Measurements from ENCODE around the gene CHAF1A.

CHAF1A gene

GRCh38 chr19:4449639-4450028 is 47.2 kb downstream of the CHAF1A start:
- Histone ChIP-seq H3K27ac (ENCODE audit: low read depth, low read length) (no peak overlapping the region), H3F3A (ENCODE audit: insufficient read depth) (peaks cover 6% of the 10 kb centered on the region; the same call in 1 of the 2 replicates), H3K9ac (ENCODE audit: low read length) (no peak overlapping the region), H3K9me2 (replicated peaks; ENCODE audit: insufficient read depth, low read length) (no peaks in the 10 kb centered on the region), H3K27me3 (ENCODE audit: low read length) (no peaks in the 10 kb centered on the region), H3K4me3 (ENCODE audit: insufficient read depth, low read length, poor library complexity, severe bottlenecking) (no peak overlapping the region), H3K36me3 (ENCODE audit: low read length) (no peaks in the 10 kb centered on the region), H3K4me2 (ENCODE audit: low read depth, low read length, poor library complexity, severe bottlenecking) (no peak overlapping the region), H4K20me1 (ENCODE audit: low read depth, low read length) (no peaks in the 10 kb centered on the region), H3K79me2 (ENCODE audit: insufficient read depth, low read length) (no peaks in the 10 kb centered on the region), H3K9me3 (ENCODE audit: insufficient read depth, low read length) (no peaks in the 10 kb centered on the region), H2AFZ (ENCODE audit: low read depth, low read length, severe bottlenecking) (no peak overlapping the region)
- TF ChIP-seq, protein P1, sequence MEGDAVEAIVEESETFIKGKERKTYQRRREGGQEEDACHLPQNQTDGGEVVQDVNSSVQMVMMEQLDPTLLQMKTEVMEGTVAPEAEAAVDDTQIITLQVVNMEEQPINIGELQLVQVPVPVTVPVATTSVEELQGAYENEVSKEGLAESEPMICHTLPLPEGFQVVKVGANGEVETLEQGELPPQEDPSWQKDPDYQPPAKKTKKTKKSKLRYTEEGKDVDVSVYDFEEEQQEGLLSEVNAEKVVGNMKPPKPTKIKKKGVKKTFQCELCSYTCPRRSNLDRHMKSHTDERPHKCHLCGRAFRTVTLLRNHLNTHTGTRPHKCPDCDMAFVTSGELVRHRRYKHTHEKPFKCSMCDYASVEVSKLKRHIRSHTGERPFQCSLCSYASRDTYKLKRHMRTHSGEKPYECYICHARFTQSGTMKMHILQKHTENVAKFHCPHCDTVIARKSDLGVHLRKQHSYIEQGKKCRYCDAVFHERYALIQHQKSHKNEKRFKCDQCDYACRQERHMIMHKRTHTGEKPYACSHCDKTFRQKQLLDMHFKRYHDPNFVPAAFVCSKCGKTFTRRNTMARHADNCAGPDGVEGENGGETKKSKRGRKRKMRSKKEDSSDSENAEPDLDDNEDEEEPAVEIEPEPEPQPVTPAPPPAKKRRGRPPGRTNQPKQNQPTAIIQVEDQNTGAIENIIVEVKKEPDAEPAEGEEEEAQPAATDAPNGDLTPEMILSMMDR (IDR thresholded peaks at IDR 0.05; ENCODE audit: insufficient read depth, low read length, poor library complexity, severe bottlenecking) = no peak
- TF ChIP-seq EZH2phosphoT487 (conservative IDR thresholded peaks at IDR 0.05; ENCODE audit: low read length) = no peak

GRCh38 chr19:4452230-4452990 is 50.0 kb downstream of the CHAF1A start:
- Histone ChIP-seq H3F3A (ENCODE audit: insufficient read depth) (peaks cover 6% of the 10 kb centered on the region; the same call in 1 of the 2 replicates), H3K79me2 (ENCODE audit: insufficient read depth, low read length) (0 out of 2 replicates have a peak, but pooled peaks cover 7% of the 10 kb centered on the region), H3K4me3 (ENCODE audit: insufficient read depth, low read length, poor library complexity, severe bottlenecking) (no peak overlapping the region), H3K27ac (ENCODE audit: low read depth, low read length) (no peak overlapping the region), H3K9me2 (replicated peaks; ENCODE audit: insufficient read depth, low read length) (no peaks in the 10 kb centered on the region), H3K27me3 (ENCODE audit: low read length) (no peaks in the 10 kb centered on the region), H3K9me3 (ENCODE audit: insufficient read depth, low read length) (no peaks in the 10 kb centered on the region), H4K20me1 (ENCODE audit: low read depth, low read length) (no peaks in the 10 kb centered on the region), H3K36me3 (ENCODE audit: low read length) (no peaks in the 10 kb centered on the region), H3K9ac (ENCODE audit: low read length) (no peak overlapping the region), H2AFZ (ENCODE audit: low read depth, low read length, severe bottlenecking) (no peak overlapping the region), H3K4me2 (ENCODE audit: low read depth, low read length, poor library complexity, severe bottlenecking) (no peak overlapping the region)
- TF ChIP-seq, protein P1 (IDR thresholded peaks at IDR 0.05; ENCODE audit: insufficient read depth, low read length, poor library complexity, severe bottlenecking) = no peak
- no peak for TF ChIP-seq EZH2phosphoT487 (conservative IDR thresholded peaks at IDR 0.05; ENCODE audit: low read length)

DNA sequence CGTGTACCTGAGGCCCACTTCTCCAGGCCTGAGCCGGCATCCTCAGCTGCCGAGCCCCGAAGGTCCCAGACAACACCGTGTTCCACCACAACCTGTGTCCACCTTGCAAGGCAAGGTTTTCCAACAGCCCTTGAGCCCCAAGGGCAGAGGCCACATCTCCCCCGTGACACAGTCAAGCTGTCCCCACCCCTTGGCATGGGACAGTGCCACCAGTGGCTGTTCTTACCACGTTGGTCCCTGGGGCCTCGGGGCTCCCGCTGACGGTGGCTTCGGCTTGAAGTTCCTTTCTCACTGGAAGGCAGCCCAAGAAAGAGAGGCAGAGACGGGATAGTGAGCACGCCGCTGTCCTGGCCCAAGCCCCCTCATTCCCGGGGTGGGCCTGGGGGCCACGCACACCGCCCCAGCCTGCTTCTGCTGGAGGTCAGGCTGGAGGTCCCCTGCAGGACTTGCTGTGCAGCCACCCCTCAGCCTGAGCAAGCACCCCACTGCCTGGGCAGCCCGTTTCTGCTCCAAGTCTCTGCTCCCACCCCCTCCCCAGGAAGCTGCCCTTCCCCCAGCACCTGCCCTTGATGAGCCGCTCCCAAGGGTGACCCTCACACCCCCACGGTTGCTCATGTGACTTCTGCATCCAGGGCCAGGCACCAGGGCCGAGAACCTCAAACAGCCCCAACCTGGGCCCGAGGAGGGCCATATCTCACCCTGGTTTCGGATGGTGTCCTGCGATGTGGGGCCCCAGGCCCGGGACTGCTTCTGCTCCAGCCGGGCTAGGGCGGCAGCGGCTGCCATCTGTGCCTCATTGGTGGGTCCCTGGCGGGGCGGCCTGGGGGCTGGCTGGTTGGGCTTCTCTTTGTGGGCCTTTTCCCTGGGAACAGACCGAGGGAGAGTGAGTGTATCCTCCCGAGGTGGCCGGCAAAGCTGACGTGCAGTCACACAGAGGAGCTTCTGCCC is 51.1 kb downstream of the CHAF1A start:
- Histone ChIP-seq H3F3A (ENCODE audit: insufficient read depth) (peaks cover 6% of the 10 kb centered on the region; the same call in 1 of the 2 replicates), H3K36me3 (ENCODE audit: low read length) (no peaks in the 10 kb centered on the region), H4K20me1 (ENCODE audit: low read depth, low read length) (no peaks in the 10 kb centered on the region), H3K9me3 (ENCODE audit: insufficient read depth, low read length) (no peaks in the 10 kb centered on the region), H2AFZ (ENCODE audit: low read depth, low read length, severe bottlenecking) (no peak overlapping the region), H3K27ac (ENCODE audit: low read depth, low read length) (no peak overlapping the region), H3K27me3 (ENCODE audit: low read length) (no peaks in the 10 kb centered on the region), H3K9me2 (replicated peaks; ENCODE audit: insufficient read depth, low read length) (no peaks in the 10 kb centered on the region), H3K79me2 (ENCODE audit: insufficient read depth, low read length) (0 out of 2 replicates have a peak, but pooled peaks cover 7% of the 10 kb centered on the region), H3K4me2 (ENCODE audit: low read depth, low read length, poor library complexity, severe bottlenecking) (no peak overlapping the region), H3K9ac (ENCODE audit: low read length) (no peak overlapping the region), H3K4me3 (ENCODE audit: insufficient read depth, low read length, poor library complexity, severe bottlenecking) (no peak overlapping the region)
- TF ChIP-seq, protein P1 (IDR thresholded peaks at IDR 0.05; ENCODE audit: insufficient read depth, low read length, poor library complexity, severe bottlenecking) = no peak
- no peak for TF ChIP-seq EZH2phosphoT487 (conservative IDR thresholded peaks at IDR 0.05; ENCODE audit: low read length)
